ENCODE measurements around the gene C1QTNF1.

DNA sequence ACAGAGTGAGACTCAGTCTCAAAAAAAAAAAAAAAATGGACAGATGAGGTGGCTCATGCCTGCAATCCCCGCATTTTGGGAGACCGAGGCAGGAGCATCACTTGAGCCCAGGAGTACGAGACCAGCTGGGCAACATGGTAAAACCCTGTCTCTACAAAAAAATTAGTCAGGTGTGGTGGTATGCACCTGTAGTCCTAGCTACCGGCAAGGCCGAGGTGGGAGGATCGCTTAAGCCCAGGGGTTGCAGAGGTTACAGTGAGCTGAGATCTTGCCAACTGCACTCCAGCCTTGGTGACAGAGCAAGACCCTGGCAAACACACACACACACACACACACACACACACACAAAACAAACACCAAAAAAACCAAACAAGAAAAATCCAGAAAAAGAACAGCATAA is 43.0 kb downstream of the C1QTNF1 start:
- TF ChIP-seq, protein P1, sequence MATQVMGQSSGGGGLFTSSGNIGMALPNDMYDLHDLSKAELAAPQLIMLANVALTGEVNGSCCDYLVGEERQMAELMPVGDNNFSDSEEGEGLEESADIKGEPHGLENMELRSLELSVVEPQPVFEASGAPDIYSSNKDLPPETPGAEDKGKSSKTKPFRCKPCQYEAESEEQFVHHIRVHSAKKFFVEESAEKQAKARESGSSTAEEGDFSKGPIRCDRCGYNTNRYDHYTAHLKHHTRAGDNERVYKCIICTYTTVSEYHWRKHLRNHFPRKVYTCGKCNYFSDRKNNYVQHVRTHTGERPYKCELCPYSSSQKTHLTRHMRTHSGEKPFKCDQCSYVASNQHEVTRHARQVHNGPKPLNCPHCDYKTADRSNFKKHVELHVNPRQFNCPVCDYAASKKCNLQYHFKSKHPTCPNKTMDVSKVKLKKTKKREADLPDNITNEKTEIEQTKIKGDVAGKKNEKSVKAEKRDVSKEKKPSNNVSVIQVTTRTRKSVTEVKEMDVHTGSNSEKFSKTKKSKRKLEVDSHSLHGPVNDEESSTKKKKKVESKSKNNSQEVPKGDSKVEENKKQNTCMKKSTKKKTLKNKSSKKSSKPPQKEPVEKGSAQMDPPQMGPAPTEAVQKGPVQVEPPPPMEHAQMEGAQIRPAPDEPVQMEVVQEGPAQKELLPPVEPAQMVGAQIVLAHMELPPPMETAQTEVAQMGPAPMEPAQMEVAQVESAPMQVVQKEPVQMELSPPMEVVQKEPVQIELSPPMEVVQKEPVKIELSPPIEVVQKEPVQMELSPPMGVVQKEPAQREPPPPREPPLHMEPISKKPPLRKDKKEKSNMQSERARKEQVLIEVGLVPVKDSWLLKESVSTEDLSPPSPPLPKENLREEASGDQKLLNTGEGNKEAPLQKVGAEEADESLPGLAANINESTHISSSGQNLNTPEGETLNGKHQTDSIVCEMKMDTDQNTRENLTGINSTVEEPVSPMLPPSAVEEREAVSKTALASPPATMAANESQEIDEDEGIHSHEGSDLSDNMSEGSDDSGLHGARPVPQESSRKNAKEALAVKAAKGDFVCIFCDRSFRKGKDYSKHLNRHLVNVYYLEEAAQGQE (IDR thresholded peaks at IDR 0.05; ENCODE audit: borderline replicate concordance): no peak
- TF ChIP-seq, protein P1 (CRISPR knock-in tag; IDR thresholded peaks at IDR 0.05; ENCODE audit: low read depth): no peak
- TF ChIP-seq ADNP (tag; IDR thresholded peaks at IDR 0.05) (no peak), ZNF175 (CRISPR knock-in tag; IDR thresholded peaks at IDR 0.05; ENCODE audit: low read depth) (no peak), EP300 (IDR thresholded peaks at IDR 0.05; ENCODE audit: low read length) (no peak), NR2F6 (CRISPR knock-in tag; IDR thresholded peaks at IDR 0.05) (no peak), RAD51 (IDR thresholded peaks at IDR 0.05; ENCODE audit: borderline replicate concordance, low read depth) (no peak), HDAC1 (IDR thresholded peaks at IDR 0.05) (no peak), MAFG (tag; conservative IDR thresholded peaks at IDR 0.05) (no peak)
- TF ChIP-seq, protein P2, sequence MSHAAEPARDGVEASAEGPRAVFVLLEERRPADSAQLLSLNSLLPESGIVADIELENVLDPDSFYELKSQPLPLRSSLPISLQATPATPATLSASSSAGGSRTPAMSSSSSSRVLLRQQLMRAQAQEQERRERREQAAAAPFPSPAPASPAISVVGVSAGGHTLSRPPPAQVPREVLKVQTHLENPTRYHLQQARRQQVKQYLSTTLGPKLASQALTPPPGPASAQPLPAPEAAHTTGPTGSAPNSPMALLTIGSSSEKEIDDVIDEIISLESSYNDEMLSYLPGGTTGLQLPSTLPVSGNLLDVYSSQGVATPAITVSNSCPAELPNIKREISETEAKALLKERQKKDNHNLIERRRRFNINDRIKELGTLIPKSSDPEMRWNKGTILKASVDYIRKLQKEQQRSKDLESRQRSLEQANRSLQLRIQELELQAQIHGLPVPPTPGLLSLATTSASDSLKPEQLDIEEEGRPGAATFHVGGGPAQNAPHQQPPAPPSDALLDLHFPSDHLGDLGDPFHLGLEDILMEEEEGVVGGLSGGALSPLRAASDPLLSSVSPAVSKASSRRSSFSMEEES (CRISPR knock-in tag; IDR thresholded peaks at IDR 0.05): no peak
- TF ChIP-seq, protein P3, sequence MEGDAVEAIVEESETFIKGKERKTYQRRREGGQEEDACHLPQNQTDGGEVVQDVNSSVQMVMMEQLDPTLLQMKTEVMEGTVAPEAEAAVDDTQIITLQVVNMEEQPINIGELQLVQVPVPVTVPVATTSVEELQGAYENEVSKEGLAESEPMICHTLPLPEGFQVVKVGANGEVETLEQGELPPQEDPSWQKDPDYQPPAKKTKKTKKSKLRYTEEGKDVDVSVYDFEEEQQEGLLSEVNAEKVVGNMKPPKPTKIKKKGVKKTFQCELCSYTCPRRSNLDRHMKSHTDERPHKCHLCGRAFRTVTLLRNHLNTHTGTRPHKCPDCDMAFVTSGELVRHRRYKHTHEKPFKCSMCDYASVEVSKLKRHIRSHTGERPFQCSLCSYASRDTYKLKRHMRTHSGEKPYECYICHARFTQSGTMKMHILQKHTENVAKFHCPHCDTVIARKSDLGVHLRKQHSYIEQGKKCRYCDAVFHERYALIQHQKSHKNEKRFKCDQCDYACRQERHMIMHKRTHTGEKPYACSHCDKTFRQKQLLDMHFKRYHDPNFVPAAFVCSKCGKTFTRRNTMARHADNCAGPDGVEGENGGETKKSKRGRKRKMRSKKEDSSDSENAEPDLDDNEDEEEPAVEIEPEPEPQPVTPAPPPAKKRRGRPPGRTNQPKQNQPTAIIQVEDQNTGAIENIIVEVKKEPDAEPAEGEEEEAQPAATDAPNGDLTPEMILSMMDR (IDR thresholded peaks at IDR 0.05 in 2 of 3, conservative IDR thresholded peaks at IDR 0.05 in 1 of 3; ENCODE audit: insufficient read depth in 2 of 3, low read depth in 1 of 3, low read length in 3 of 3): no peak

Data from K562 (cell line).